Breast epithelium (tissue), 3 donors: Measurements from ENCODE around the gene EXOC3L1.

Experiments used
- POLR2A ChIP-seq: fragments of 450-650 bp; IDR thresholded peaks from one replicate; pipeline ENCODE4 v1.6.1; 2016; ENCODE audit warnings: antibody characterized with exemption, mild to moderate bottlenecking, moderate library complexity
- POLR2AphosphoS5 ChIP-seq, 3 donors: sonication (generic); formaldehyde crosslinking; IDR thresholded peaks; one replicate each; pipeline ENCODE4 v1.6.1; 2017; ENCODE audit warnings: antibody characterized with exemption in 3 of 3
- TF ChIP-seq, protein P1 (sequence below), 3 donors: fragments of 450-650 bp; IDR thresholded peaks; one replicate each; pipeline ENCODE4 v1.5.1; 2016 to 2017; ENCODE audit warnings: antibody characterized with exemption in 3 of 3, mild to moderate bottlenecking in 3 of 3, moderate library complexity in 3 of 3

GRCh38 chr16:67192781-67193361 is 2.9 kb upstream of the EXOC3L1 start:
- TF ChIP-seq, protein P1, sequence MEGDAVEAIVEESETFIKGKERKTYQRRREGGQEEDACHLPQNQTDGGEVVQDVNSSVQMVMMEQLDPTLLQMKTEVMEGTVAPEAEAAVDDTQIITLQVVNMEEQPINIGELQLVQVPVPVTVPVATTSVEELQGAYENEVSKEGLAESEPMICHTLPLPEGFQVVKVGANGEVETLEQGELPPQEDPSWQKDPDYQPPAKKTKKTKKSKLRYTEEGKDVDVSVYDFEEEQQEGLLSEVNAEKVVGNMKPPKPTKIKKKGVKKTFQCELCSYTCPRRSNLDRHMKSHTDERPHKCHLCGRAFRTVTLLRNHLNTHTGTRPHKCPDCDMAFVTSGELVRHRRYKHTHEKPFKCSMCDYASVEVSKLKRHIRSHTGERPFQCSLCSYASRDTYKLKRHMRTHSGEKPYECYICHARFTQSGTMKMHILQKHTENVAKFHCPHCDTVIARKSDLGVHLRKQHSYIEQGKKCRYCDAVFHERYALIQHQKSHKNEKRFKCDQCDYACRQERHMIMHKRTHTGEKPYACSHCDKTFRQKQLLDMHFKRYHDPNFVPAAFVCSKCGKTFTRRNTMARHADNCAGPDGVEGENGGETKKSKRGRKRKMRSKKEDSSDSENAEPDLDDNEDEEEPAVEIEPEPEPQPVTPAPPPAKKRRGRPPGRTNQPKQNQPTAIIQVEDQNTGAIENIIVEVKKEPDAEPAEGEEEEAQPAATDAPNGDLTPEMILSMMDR (IDR thresholded peaks at IDR 0.05): no peak
- no peak for TF ChIP-seq POLR2AphosphoS5 (IDR thresholded peaks at IDR 0.05)
- TF ChIP-seq POLR2A: no peak
